ENCODE measurements around the gene FRMD4A. TPM values are rescaled to one million over a fixed set of nuclear protein-coding genes. Genes with fewer than 3 reads are reported as not detected.

FRMD4A gene
- total RNA-seq, 2 experiments from 2014 or later = 0.17 TPM; not detected in 1

GRCh38 chr10:13681095-13681494 lies 649.6 kb downstream of the FRMD4A start:
- no peaks in the 10 kb centered on the region for H3K4me1 ChIP-seq (ENCODE audit: insufficient read depth, low read length, poor library complexity, severe bottlenecking)
- no peaks in the 10 kb centered on the region for H3K36me3 ChIP-seq (ENCODE audit: insufficient read depth, low read length)
- H3K9me3 ChIP-seq (ENCODE audit: low read length) = no peaks in the 10 kb centered on the region
- H3K4me2 ChIP-seq (ENCODE audit: low read length) = no peak overlapping the region
- H2AFZ ChIP-seq (ENCODE audit: low read length) = no peak overlapping the region
- no peak overlapping the region for H3K27ac ChIP-seq (ENCODE audit: low read depth, low read length, poor library complexity, severe bottlenecking)
- H3K9me2 ChIP-seq (ENCODE audit: insufficient read depth, low read length) = no peaks in the 10 kb centered on the region
- H4K20me1 ChIP-seq (ENCODE audit: insufficient read depth, low read length) = no peaks in the 10 kb centered on the region
- no peaks in the 10 kb centered on the region for H3K79me2 ChIP-seq (ENCODE audit: insufficient read depth, low read depth, low read length)
- no peak overlapping the region for H3K4me3 ChIP-seq (ENCODE audit: low read depth, low read length, poor library complexity, severe bottlenecking)
- TF ChIP-seq CTCF (conservative IDR thresholded peaks at IDR 0.05; ENCODE audit: low read length) (no peak), EZH2phosphoT487 (IDR thresholded peaks at IDR 0.05; ENCODE audit: borderline replicate concordance, low read depth, low read length) (no peak)
- no peak for DNase-seq (ENCODE audit: low spot score)
- POLR2A ChIA-PET = interaction anchor here (0.6 to 0.8 kb wide), 2 partner anchors 20 to 372 kb away, joined by 3 read pairs; no protein-coding TSS in a partner anchor
- CTCF ChIA-PET (ENCODE audit: unreplicated experiment) = interaction anchor here (0.6 kb wide), 1 partner anchor 41 kb away, joined by 3 read pairs; no protein-coding TSS in a partner anchor
- intact Hi-C loops (cut with micrococcal nuclease; ENCODE audit: unreplicated experiment) = no loop called here
- BruUV-seq (replicated peaks) = no TSS peak

GRCh38 chr10:13678101-13678843 lies 652.5 kb downstream of the FRMD4A start:
- no peak for DNase-seq (ENCODE audit: low spot score)
- Histone ChIP-seq H3K9me2 (ENCODE audit: insufficient read depth, low read length) (no peaks in the 10 kb centered on the region), H3K27ac (ENCODE audit: low read depth, low read length, poor library complexity, severe bottlenecking) (no peak overlapping the region), H3K4me3 (ENCODE audit: low read depth, low read length, poor library complexity, severe bottlenecking) (no peak overlapping the region), H3K36me3 (ENCODE audit: insufficient read depth, low read length) (no peaks in the 10 kb centered on the region), H3K79me2 (ENCODE audit: insufficient read depth, low read depth, low read length) (no peaks in the 10 kb centered on the region), H3K4me1 (ENCODE audit: insufficient read depth, low read length, poor library complexity, severe bottlenecking) (no peaks in the 10 kb centered on the region), H4K20me1 (ENCODE audit: insufficient read depth, low read length) (no peaks in the 10 kb centered on the region), H3K4me2 (ENCODE audit: low read length) (no peak overlapping the region), H3K9me3 (ENCODE audit: low read length) (no peaks in the 10 kb centered on the region), H2AFZ (ENCODE audit: low read length) (no peak overlapping the region)
- POLR2A ChIA-PET = interaction anchor here (0.5 to 1.7 kb wide), 2 partner anchors 11 to 178 kb away, joined by 4 to 8 read pairs; no protein-coding TSS in a partner anchor
- no TSS peak for BruUV-seq (replicated peaks)
- intact Hi-C loops (cut with micrococcal nuclease; ENCODE audit: unreplicated experiment) = no loop called here
- CTCF ChIA-PET (ENCODE audit: unreplicated experiment) = no interaction called here
- TF ChIP-seq CTCF (conservative IDR thresholded peaks at IDR 0.05; ENCODE audit: low read length) (no peak), EZH2phosphoT487 (IDR thresholded peaks at IDR 0.05; ENCODE audit: borderline replicate concordance, low read depth, low read length) (no peak)
